ENCODE results near the gene CDK14.
A peak's percentile ranks its signal among the peaks of the same experiment; 100 is the strongest.

Gene CDK14

DNA sequence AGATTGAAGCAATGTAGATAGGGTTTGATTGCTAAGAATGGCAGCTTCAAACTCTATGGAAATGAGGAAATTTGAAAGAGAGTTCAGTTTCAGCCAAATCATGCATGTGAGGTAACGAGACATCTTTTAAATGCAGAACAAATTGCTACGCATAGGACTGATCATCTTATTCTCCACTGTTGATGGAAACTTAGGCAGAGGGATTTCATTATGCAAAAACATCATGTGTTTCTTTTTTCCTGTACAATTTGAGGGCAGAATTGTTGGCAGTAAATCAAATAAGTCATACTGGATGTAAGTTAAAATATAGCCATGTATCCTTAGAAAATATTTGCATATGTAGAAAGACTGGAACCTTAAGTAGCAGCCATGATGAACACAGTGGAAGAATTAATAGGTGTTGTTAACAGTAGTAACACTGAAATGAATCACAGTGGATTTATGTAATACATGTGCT is 327.4 kb downstream of the CDK14 start:
- no peak for DNase-seq

DNA sequence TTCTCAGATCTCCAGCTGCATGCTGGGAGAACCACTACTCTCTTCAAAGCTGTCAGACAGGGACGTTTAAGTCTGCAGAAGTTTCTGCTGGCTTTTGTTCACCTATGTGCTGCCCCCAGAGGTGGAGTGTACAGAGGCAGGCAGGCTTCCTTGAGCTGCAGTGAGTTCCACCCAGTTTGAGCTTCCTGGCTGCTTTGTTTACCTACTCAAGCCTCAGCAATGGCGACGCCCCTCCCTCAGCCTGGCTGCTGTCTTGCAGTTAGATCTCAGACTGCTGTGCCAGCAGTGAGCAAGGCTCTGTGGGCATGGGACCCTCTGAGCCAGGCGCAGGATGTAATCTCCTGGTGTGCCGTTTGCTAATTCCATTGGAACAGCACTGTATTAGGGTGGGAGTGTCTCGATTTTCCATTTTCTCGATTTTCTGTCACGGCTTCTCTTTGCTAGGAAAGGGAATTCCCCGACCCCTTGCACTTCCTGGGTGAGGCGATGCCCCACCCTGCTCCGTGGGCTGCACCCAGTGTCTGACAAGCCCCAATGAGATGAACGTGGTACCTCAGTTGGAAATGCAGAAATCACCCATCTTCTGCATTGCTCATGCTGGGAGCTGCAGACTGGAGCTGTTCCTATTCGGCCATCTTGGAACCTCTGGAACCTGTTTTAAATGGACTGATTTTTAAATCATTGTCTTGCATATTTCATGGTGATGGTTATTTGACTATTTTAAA is 332.7 kb downstream of the CDK14 start:
- peak; percentile 23 for DNase-seq

DNA sequence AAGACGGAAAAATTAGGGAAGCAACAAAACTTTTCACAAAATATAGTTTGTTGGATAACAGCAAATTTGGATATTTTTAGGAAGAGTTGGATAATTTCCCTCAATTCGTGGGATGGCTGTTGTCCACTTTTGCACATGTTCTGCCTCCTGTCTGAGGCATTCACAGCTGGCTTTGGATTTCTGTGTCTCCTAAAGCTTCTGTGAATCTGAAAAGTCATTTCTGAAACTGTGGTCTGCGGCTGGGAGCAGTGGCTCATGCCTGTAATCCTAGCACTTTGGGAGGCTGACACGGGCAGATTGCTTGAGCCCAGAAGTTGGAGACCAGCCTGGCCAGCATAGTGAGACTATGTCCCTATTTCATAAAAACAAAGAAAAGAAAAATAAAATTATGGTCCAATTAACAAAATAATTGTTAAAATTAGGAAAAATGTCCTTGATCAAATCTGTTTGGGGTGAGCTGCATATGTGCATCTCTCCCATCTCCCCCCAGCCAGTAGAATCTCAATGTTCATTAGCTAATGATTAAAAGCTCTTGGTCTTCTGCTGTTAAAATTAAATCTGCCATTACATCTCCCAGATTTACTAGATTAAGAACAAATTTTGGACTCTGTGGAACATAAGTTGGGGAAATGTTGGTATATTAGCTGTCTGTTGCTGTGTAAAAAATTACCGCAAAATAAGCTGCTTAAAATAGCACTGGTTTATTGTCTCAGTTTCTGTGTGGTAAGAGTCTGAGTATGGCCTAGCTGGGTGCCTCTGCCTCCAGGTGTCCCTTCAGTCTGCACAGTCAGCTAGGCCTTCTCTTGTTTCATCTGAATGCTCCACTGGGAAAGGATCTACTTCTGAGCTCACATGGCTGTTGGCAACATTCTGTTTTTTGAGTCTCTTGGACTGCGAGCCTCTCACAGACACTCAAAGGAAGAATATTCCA is 336.1 kb downstream of the CDK14 start:
- no peak for DNase-seq

DNA sequence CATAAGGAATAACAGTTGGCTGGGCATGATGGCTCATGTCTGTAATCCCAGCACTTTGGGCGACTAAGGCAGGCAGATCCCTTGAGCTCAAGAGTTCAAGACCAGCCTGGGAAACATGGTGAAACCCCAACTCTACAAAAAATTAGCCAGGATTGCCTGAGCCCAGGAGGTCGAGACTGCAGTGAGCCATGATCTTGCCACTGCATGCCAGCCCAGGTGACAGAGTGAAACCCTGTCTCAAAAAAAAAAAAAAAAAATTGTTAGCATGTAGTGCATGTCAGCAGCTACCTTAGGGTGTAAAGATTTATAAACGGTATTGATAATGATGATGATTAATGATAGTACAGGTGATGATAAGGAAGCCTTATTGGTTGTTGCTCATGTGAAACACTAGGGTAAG is 336.9 kb downstream of the CDK14 start:
- no peak for DNase-seq

DNA sequence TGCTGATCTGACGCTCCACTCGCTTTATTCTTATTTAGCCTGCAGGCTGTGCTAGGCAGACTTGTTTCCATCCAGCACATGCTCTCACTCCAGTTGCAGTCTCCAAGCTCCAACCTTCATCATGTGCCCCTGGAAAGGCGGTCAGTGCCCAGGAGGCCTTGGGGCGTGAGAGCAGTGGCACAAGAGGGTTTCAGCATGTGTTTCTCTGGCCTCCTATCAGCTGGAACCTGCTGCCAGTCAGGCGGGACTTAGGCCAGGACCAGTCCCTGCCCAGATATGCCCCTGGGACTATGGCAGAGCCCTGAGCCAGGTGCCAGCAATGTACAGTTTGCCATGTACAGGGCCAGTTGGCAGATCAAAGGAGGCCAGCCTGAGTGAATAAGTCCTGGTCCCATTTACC is 337.9 kb downstream of the CDK14 start:
- DNase-seq, result no peak

DNA sequence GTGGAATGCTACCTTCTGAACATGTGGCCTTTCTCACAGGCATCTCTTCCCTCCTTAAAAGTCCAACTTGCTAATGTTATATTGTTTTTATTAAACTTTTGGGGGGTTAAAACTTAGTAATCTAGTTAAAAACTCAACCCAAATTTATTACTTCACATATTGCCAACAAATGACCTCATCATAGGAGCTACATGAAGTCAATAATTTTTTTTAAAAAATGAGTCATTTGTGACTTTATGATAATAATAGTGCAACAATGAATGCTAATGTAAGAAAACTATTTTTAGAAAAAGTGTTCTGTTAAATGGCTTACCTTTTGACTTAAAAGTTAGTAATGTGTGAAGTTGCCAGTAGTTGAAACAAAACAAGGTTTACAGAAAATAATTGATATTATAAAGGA is 342.2 kb downstream of the CDK14 start:
- no peak for DNase-seq

DNA sequence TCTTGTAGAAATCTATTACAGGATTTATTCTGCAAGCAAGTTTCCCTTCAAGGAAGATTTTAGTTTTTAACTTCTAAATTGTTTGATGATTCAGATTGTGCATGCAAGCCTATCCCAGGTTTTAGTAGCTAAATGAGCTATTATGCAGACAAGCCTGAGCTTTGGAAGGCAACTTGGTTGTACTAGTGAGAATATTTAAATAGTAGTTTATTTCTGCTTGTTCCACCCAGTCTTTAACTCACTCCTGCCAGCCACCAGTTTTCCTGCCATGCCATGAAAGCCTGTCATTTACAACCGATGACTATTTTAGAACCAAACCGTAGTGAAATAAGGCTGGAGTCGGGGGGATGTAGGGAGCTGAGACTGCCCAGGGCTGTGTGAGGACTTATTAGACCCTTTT is 343.5 kb downstream of the CDK14 start:
- DNase-seq, result no peak

DNA sequence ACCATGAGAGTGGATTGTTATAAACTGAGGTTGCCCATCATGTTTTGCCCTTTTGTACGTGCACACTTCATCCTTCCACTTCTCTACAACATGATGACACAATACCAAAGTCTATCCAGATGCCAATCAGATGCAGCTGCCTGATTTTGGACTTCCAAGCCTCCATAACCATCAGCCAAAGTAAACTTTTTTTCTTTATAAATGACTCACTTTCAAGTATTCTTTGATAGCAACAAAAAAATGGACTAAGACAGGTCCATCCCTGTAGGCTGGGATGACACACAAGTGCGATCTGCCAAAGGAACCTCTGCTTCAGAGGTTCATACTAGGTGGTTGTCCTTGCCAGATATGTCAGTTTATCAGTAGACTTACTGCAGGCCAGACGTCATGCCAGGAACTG is 347.9 kb downstream of the CDK14 start:
- DNase-seq, result no peak

DNA sequence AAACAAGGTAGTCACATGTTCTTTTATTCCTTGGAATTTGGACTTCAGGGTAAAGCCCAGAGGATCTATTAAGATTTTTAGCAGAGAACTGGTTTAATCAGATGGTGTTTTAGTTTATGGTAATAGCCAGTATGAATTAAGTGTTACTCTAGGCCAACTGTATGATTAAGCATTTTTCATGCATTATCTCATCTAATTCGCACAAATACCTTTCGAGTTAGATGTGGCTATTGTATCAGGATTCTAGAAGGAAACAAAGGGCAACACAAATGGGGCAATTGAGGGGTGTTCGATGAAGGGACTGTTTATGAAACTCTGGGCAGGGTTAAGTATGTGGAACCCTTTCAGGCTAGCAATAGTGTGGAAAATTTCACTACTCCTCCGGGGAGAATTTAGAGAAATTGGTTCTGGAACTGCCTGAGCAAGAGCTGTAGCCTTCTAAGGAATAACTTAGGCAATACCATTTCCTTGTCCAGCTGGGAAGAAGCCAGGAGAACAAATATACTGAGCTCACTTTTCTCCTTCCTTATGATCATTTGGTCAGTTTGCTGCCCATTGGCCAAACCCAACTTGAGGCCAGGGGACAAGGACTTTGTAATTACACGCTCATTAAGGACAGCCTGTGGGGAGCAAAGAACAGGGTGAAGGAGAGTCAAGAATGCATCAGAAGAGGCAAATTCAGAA is 349.1 kb downstream of the CDK14 start:
- no peak for DNase-seq

DNA sequence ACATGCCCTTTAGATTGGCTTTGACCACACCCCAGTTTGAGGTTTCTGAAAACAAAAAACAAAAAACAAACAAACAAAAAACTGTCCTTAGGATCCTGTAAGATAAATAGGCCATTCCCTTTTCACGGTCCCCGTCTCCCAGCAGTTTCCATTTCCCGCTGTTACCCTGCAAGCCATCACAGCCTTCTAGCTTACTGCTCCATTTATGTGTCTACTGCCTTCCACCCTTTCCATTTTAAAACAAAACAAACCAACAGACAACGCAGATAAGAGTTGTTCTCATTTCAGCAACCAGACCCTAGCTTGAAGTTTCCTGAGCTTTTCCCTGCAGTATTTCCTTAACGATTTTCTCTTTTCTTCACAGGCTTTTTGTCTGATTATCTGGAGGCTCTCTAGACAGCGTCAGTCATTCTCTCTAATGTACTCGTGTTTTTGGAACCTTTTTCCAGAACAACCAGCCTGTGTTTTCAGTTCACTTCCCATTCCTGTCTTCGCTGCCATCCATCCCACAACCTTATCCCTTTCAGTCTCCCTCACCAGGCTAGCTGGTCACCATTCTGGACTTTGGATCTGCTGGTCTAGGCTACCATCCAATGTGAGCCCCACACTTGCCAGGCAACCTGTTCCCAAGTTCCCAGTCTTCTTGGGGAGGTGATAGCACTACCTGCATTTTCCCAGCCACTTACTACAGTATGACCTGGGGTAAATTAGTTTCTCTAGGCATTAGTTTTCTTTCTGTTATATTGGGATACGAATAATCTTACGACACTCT is 350.8 kb downstream of the CDK14 start:
- DNase-seq, result no peak

DNA sequence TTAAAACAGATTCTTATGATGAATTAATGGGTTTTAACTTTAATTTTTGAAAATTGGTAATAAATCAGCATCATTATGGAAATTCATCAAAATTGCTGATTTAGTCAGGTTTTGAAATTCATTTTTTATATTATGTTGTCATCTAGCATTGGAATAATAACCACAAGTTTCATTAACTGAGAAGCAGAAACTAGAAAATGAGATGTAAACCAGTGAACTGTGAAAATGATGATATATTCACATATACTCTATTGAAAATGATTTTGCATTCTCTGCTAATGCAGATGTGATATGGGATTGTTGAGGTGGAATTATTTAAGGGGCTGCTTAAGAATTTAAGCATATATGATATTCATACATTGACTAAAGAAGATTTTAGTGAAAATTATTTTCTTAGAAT is 352.0 kb downstream of the CDK14 start:
- no peak for DNase-seq

DNA sequence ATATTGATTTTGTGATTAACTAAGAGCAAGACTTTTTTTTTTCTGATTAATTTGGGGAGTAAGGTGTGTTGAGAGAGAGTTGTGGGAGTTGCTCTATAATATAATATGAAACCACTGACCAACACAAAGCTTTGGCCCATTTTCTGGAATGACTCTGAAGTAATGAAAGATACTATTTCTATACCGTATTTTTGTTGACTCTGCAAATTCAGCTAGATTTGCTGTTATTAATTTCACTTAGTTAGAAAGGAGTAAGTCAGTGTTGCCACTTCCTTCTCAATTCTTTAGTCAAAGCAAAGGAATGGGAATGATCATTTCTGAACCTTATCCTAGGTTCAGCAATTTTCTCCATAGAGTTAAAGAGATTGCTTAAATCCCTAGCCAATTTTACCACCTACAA is 355.1 kb downstream of the CDK14 start:
- no peak for DNase-seq

DNA sequence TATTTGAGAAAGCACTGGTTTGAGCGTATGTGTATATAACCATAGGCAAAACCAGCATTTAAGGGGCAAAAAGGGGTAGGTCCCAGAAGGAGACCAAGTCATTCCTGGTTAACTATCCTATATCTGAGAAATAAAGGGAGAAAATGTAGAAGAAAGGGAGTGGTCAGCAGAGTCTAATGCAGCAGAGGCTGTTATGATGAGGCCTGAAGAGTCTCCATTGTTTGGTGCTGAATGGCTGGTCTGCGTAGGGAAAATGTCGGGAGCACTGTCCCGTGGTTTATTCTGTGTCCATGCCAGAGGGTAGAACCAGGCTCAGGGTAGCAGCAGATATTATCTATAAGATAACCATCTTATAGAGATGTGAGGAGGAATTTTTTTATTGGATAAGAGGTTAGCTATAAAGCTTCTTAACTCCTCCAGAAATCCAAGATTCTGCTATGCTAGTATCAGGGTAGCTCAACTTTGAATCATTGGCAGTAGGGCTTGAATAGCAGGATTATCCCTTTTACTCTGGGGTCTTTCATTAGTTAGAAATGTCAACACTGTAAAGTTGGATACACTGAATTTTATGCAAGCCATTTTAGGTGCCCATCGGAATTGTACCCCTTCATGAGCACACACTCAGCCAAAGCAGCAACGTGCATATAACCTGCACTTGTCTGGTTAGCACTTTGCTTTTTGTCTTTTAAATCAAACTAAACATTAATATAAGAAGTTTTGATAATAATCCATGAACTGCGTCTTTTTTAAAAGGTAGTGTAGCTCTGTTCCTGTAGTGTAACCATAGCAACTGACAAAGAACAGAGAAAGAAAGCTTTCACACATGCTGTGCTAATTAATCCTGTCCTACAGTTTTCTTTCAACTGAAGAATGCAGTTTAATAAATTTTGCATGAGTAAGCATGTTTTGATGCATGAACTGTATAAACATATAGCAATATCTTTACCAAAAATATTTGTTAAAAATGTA is 356.1 kb downstream of the CDK14 start:
- no peak for DNase-seq

DNA sequence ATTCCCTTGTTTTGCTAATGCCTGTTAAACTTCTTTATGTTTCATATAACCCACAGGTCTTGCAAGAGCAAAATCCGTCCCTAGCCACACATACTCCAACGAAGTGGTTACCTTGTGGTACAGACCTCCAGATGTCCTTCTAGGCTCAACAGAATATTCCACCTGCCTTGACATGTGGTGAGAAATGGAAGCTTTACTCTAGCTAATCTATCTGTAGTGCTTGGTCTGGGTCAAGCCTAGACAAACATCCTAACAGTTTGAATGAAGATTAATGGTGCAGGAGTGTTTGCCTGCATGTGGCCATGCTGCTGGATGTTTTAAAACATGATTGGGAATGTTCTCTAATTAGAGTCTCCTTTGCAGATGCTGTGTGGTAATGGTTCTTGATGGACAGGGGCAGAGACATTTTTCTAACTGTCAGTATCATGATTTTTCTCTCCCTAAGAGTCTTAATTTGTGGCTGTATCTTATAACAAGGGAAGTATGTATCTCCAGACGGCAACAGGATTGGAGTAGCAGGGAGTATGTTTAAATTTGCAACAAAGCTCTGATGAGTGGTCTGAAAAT is 359.6 kb downstream of the CDK14 start:
- DNase-seq, result no peak

DNA sequence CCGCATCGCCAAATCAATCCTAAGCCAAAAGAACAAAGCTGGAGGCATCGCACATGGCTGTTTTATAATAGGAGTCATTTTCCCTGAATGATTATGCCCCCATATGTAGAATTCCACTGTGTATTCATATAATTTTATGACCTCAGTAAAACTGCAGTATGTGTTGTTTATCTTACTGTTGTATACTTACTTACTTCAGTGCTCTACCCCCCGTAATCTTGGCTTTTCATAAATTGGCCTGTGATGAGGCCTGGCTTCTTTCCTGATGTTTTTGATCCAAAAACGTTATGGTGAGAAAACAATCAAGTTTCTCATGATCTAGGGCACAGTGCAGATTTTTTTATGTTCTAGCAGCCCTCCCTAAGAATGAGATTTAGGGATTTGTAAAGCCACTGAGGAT is 361.8 kb downstream of the CDK14 start:
- no peak for DNase-seq

DNA sequence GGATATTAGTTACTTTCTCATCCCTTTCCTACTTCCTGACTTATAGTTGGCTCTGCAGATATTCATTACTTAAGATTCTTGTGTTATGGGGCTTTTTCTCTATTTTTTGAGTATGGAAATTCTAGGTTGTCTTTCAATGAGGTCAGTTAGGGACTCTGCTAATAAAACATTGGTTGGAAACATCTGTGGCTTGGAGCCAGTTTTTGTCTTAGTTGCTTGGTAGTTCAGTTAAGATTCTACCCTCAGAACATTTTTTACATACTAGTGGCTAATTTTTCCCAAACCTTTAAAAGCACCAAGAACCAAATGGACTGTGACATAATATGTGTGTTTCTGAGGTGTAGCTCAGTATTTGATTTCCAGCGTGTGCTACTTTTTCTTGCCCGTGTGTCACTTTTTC is 362.5 kb downstream of the CDK14 start:
- DNase-seq, result no peak

DNA sequence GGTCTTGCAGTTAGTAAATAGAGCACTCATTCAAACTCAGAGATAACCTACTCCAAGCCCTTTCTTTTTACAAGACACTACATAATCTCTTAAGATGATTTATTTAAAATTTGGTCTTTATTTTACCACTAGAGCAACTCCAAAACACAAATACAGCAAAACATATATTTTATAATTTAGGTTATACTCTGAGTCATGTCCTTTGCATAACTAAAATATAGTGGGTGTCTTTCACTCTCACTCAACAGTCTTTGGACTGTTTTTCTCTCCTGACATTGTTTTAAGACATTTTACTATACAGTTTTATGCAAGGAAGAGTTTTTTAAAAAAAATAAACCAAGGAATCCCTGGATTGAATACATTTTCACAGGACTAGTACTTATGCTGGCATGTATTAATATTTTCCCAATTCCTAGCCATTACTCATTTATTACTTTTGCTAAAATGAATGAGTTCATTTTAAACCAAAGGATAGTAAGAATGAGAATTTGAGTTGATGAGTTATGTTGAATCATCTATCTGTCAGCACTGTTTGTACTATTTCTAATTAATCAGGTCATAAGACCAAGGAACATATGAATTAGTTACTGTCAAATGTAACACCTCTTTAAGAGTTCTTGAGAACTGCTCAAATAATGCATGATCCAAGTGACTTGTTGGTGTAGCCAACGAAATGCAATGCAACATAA is 365.1 kb downstream of the CDK14 start:
- DNase-seq, result no peak

DNA sequence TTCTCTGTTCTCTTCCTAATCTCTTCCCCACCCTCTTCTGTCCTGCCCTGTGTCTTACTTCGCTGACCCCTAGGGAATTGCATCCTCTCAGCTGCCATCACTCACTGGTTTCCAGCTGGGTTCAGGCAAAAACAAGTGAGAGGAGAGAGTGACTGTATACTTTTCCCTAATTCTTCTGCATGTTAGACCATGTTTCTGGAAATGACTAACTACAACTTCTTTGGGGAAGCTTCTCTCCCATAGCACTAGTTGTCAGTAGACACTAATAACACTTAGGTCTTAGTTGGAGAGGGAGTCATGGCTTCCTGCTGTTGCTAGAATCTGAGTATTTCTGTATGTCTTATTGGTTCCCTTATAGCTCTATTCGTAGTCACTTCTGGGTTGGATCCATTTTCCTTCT is 369.1 kb downstream of the CDK14 start:
- no peak for DNase-seq

DNA sequence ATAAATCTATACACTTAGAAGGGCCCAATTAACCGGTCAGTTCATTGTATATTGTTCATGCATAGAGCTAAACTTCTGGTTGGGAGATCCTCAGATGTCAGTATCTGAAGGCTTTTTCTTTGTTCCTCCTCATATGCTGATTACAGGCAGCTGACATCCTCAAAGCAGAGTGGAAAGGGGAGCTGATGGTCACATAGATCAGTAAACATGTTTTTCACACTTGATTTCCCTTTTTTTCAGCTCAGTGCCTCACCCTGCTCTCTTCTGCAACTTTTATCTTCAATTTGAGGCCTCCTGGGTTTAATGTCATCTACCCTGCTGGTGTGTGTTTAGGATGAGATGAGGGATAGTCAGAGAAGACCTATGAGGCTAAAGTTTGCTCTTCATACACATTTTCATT is 370.2 kb downstream of the CDK14 start:
- DNase-seq, result no peak

DNA sequence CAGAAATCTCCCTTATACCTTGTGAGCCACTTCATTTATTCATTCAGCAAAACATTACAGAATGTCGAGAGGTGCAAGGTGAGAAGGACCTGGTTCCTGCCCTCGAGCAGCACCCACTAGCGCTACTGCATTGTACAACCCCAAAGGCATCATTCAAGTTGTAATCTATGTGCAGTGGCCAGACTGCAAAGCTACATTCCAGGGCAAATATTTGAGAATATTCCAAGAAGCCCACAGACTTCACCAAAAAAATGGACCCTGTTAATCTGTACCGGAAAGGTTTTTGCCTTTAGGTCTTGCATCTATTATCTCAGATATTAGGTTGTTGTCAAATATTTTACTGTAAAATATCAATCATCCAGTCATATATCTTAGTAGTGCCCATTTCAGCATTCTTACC is 372.8 kb downstream of the CDK14 start:
- no peak for DNase-seq
